Activated CD4-positive, alpha-beta T cell treated with anti-CD3 and anti-CD28 coated beads for 48 hours (primary cell): ENCODE measurements around the gene SPRYD4.
"Not testable (repeated sequence)": the region's sequence is repeated elsewhere in the genome, so short reads cannot be mapped to it uniquely, and the experiment has no call there.

ENCODE experiments used
- DNase-seq: peaks from one replicate; pipeline ENCODE4 v3.0.0-alpha.2; 2020

Gene SPRYD4

GRCh38 chr12:56468216-56469006 is at the start of gene SPRYD4:
Gene SPRYD4 (plus strand): TSS chr12:56468578. CDS start chr12:56468592, 14 bp downstream.
- DNase-seq: peak; percentile 95

DNA sequence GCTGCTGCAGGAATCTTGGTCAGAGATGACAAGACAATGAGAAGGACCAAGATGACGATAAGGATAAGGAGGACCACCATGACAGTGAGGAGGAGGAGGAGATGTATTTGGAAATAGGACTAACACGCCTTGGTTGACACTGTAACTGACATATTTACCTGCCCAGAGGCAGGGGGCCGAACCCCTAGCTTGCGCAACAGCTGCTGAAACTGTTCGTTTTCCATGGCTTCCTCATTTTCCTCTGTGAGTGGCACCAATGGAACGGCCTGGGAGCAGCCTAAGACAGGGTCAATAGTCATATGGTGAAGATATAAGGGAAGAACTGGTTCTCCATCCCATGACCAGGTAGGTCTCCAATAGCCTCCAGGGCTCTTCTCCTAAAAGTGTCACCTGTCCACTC is 48.0 kb upstream of the SPRYD4 start:
- DNase-seq: no peak

DNA sequence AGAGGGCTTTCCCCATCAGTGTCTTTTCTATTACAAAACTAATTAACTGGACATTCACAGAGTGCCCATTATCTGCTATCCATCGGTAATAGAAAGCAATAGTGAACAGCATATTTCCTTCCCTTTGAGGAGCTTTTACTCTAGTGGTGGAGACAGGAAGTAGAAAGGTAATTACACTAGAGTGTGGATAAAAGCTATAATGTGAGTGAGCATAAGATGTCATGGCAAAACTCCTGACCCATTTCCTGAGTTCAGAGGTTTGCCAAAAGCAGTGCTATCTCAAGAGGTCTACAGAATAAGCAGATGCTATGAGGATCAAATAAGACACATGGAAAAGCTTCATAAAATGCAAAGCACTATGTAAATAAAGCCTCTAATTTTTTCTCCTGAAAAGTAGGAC is 43.2 kb upstream of the SPRYD4 start:
- no peak for DNase-seq

DNA sequence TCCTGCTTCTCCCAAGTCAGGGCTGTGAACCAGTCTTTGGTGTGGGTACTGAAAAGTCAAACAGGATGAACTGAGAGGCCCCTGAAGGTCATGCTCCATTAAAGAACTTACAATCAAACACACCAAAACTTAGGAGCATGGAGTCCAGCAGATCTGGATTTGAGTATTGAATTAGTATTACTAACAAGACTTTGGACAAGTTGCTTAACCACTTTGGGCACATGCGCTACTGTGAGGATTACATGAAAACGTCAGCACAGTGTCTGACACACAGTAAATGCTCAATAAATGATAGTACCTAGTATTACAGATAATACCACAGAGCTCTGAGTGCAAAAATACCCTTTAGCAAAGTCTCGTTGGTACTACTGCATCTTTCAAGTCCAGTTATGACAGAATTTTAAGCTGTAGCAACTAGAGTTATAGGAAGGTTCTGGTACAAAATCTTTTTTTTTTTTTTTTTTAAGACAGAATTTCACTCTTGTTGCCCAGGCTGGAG is 42.4 kb upstream of the SPRYD4 start:
- no peak for DNase-seq

DNA sequence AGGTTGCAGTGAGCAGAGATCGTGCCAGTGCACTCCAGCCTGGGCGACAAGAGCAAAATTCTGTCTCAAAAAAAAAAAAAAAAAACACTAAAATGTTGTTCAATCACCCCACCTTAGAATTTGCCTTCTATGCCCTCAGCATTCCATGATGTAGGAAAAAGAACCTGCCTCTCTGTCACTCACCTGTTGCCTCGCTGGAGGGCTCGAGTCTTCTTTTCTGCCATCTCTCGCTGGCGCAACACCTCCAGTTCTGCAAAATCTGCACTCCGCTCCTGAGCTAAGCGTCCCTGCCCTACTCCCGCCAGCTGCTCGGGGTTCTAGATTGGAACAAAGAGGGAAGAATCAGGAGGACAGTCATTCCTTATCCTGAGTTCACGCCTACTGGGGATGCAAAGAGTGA is 37.1 kb upstream of the SPRYD4 start:
- DNase-seq: no peak

- no peak for DNase-seq
Measured at GRCh38 chr12:56431850-56432249, 36.5 kb upstream of the SPRYD4 start.

GRCh38 chr12:56434828-56435227 is 33.5 kb upstream of the SPRYD4 start:
- no peak for DNase-seq

GRCh38 chr12:56437430-56438176 is 30.8 kb upstream of the SPRYD4 start:
- no peak for DNase-seq

DNA sequence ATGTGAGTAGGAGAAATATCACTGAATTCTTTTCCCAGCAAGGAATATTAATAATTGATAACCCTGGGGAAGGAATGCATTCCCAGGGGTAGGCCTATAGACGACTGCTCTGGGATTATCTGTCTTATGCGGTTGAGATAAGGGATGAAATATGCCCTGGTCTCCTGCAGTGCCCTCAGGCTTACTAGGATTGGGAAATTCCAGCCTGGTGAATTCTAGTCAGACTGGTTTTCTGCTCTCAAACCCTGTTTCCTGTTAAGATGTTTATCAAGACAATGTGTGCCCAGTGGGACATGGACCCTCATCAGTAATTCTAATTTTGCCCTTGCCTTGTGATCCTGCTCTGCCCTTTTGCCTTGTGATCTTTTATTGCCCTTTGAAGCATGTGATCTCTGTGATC is 25.2 kb upstream of the SPRYD4 start:
- not testable (repeated sequence) for DNase-seq

- DNase-seq: peak; percentile 90
Measured at GRCh38 chr12:56448860-56449621, 19.3 kb upstream of the SPRYD4 start, which contains the start of gene TIMELESS. Gene TIMELESS (minus strand): TSS chr12:56449426. CDS start chr12:56434170, 15,256 bp downstream.

DNA sequence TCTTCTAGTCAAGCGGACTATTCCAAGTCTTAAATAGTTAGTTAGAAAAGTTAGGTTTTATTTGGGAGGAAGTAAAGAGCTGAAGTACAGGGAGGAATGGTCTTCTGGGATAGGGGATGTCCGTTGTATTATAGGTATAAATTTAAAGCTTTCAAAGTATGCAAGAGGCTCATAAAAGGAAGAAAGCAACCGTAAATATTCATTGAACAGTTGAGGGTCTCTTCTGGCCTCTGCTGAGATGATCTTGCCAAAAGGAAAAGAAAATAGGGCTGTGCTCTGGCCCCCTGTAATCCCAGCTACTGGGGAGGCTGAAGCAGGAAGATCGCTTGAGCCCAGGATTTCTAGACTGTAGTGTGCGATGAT is 18.8 kb upstream of the SPRYD4 start:
- no peak for DNase-seq

- DNase-seq: no peak
Measured at GRCh38 chr12:56450241-56450640, 18.1 kb upstream of the SPRYD4 start.

GRCh38 chr12:56451147-56451546 is 17.2 kb upstream of the SPRYD4 start:
- no peak for DNase-seq

- no peak for DNase-seq
Measured at GRCh38 chr12:56454557-56454956, 13.8 kb upstream of the SPRYD4 start, which contains the start of gene MIP. Gene MIP (minus strand): TSS chr12:56454657. CDS start chr12:56454613, 44 bp downstream.

DNA sequence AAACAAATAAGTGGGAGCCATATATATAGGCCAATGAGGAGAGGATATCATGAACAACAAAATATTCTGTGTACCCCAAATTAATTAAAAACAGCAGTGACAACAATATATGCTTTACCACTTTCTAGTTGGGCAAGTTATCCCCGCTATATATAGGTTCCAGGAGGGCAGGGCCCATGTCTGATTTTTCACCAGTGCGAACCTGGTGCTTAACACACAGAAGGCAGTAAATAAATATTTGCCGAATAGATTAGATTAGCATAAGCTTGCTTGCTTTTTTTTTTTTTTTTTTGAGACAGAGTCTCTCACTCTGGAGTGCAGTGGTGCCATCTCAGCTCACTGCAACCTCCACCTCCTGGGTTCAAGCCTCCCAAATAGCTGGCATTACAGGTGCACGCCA is 10.6 kb upstream of the SPRYD4 start:
- no peak for DNase-seq

- no peak for DNase-seq
Measured at GRCh38 chr12:56461235-56462159, 6.9 kb upstream of the SPRYD4 start.

DNA sequence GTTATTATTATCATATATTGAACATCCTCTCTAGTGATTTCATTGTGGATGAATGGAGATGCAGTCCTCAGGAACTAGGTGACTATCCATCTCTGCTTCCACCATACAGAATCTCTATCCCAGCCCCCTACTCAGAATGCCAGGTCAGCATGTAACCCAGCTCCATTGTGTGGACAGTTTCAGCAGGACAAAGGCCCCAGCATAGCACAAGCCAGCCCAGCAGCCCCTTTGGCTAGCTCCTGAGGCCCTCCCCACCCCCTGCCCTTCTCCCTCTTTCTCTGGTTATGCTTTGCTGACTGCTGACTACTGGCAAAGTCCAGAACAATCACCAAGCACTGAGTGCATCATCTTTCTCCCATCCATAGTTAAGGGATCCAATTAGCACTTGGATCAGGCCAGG is 5.8 kb upstream of the SPRYD4 start:
- DNase-seq: no peak

DNA sequence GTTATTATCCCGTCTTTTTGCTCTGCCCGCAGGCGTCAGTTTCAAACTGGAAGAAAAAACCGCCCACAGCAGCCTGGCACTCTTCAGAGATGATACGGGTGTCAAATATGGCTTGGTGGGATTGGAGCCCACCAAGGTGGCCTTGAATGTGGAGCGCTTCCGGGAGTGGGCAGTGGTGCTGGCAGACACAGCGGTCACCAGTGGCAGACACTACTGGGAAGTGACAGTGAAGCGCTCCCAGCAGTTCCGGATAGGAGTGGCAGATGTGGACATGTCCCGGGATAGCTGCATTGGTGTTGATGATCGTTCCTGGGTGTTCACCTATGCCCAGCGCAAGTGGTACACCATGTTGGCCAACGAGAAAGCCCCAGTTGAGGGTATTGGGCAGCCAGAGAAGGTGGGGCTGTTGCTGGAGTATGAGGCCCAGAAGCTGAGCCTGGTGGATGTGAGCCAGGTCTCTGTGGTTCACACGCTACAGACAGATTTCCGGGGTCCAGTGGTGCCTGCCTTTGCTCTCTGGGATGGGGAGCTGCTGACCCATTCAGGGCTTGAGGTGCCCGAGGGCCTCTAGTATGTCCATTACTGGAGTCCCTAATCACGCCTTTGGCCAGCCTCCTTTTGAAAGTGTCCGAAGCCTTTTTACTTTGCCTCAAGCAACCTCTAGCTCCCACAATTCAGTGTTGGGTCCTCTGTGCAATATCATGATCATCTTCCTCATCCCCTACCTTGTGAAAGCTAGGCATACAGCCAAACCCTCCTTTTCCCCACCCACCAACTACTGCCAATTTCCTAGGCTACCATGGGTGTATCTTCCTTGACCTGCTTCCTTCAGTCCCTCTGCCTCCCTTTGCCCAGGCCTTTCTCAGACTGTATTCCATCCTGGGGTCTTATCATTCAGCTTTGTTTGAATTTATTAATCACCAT is 891 bp downstream of the SPRYD4 start:
- peak; percentile 9 for DNase-seq

GRCh38 chr12:56474389-56474788 is 6.0 kb downstream of the SPRYD4 start:
- no peak for DNase-seq

DNA sequence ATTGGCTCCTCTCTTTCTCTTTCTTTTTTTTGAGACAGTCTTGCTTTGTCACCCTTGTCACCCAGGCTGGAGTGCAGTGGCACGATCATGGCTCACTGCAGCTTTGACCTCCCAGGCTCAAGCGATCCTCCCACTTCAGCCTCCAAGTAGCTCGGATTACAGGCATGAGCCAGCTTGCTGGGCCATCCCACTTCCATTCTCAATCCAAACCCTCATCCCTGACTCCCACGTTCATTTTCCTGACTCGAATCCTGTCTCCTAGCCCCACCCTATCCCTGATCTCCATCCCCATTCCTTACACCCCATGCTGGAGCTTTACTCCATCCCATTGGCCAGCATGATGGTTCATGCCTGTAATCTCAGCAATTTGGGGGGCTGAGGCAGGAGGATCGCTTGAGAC is 7.8 kb downstream of the SPRYD4 start:
- no peak for DNase-seq

- DNase-seq: no peak
Measured at GRCh38 chr12:56476972-56477432, 8.6 kb downstream of the SPRYD4 start.
